ENCODE data around the gene DGKH.
"Not testable (repeated sequence)": the region's sequence is repeated elsewhere in the genome, so short reads cannot be mapped to it uniquely, and the experiment has no call there.

DGKH gene

GRCh38 chr13:42140494-42140893 lies 92.0 kb downstream of the DGKH start:
- H3K27ac ChIP-seq: no peak overlapping the region
- H3K36me3 ChIP-seq: no peaks in the 10 kb centered on the region
- no peaks in the 10 kb centered on the region for H3K27me3 ChIP-seq
- no peaks in the 10 kb centered on the region for H3K9me3 ChIP-seq
- TF ChIP-seq CTCF (IDR thresholded peaks at IDR 0.05): no peak
- H3K4me3 ChIP-seq (ENCODE audit: low read depth in 1 of 2, low read length in 1 of 2): no peak overlapping the region
- no peaks in the 10 kb centered on the region for H3K4me1 ChIP-seq (ENCODE audit: control insufficient read depth in 1 of 2, insufficient read depth in 1 of 2, low read depth in 1 of 2, low read length in 1 of 2)

DNA sequence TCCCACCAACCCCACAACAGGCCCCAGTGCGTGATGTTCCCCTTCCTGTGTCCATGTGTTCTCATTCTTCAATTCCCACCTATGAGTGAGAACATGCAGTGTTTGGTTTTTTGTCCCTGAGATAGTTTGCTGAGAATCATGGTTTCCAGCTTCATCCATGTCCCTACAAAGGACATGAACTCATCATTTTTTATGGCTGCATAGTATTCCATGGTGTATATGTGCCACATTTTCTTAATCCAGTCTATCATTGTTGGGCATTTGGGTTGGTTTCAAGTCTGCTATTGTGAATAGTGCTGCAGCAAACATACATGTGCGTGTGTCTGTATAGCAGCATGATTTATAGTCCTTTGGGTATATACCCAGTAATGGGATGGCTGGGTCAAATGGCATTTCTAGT lies 92.6 kb downstream of the DGKH start:
- H3K4me1 ChIP-seq (ENCODE audit: control insufficient read depth in 1 of 2, insufficient read depth in 1 of 2, low read depth in 1 of 2, low read length in 1 of 2); H3K36me3 ChIP-seq; H3K27ac ChIP-seq; H3K9me3 ChIP-seq; H3K27me3 ChIP-seq; H3K4me3 ChIP-seq (ENCODE audit: low read depth in 1 of 2, low read length in 1 of 2): not testable (repeated sequence)

DNA sequence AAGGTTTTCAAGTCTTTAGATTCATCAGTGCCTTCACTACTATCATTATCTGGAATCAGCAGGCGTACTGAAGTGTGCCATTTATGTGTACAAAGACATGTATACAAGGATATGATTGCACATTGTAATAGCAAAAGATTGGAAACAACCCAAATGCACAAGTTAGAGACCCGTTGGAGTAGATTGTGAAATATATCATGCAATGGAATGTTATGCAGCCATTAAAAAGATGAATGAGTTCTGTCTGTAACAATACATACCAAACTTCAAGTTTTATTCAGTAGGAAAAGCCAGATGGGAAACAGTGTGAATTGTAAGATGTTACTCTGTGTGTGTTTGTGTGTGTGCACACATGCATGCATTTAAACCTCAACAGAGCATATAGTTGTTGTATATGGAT lies 97.9 kb downstream of the DGKH start:
- Histone ChIP-seq H3K4me3 (ENCODE audit: low read depth in 1 of 2, low read length in 1 of 2) (no peak overlapping the region), H3K27me3 (no peaks in the 10 kb centered on the region), H3K36me3 (no peaks in the 10 kb centered on the region), H3K9me3 (no peaks in the 10 kb centered on the region), H3K27ac (no peak overlapping the region), H3K4me1 (ENCODE audit: control insufficient read depth in 1 of 2, insufficient read depth in 1 of 2, low read depth in 1 of 2, low read length in 1 of 2) (no peaks in the 10 kb centered on the region)
- no peak for TF ChIP-seq CTCF (IDR thresholded peaks at IDR 0.05)

DNA sequence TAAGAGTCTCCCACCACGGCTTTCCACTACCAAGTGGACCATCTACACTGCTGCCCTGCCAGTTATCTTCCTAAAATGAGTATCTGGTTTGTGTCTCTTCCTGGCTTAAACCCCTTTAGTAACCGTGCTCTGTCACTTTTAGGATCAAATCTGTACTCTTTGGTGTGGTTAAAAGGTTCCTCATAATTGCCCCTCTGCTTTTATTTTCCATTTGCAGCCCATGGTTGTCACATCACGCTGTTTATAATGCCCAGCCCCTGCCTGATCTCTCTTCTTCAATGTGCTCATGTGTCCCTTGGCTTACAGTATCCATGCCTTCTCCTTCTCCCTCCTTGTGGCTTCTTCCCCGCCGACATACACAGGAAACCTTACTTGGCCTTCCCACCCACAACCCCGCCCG lies 100.1 kb downstream of the DGKH start:
- H3K9me3 ChIP-seq: no peaks in the 10 kb centered on the region
- TF ChIP-seq CTCF (IDR thresholded peaks at IDR 0.05): no peak
- H3K4me1 ChIP-seq (ENCODE audit: control insufficient read depth in 1 of 2, insufficient read depth in 1 of 2, low read depth in 1 of 2, low read length in 1 of 2): no peaks in the 10 kb centered on the region
- no peaks in the 10 kb centered on the region for H3K27me3 ChIP-seq
- H3K36me3 ChIP-seq: no peaks in the 10 kb centered on the region
- H3K27ac ChIP-seq: no peak overlapping the region
- no peak overlapping the region for H3K4me3 ChIP-seq (ENCODE audit: low read depth in 1 of 2, low read length in 1 of 2)

DNA sequence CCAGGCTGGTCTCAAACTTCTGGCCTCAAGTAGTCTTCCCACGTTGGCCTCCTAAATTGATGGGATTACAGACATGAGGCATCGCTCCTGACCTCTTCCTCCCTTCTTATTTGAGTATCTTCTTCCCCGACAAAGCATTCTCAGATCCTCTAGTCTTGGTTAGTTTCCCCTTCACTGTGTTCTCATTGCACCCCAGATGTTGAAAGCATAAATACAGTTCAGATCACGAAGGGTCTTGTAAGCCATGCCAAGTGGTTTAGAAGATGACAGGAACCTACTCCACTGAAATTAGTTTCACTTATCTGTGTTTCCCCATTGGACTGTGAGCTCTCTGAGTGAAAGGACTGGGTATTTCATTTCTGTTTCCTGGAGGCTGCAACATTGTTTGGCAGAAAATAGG lies 100.7 kb downstream of the DGKH start:
- H3K36me3 ChIP-seq: no peaks in the 10 kb centered on the region
- H3K4me3 ChIP-seq (ENCODE audit: low read depth in 1 of 2, low read length in 1 of 2): no peak overlapping the region
- no peaks in the 10 kb centered on the region for H3K9me3 ChIP-seq
- TF ChIP-seq CTCF (IDR thresholded peaks at IDR 0.05): no peak
- H3K27me3 ChIP-seq: no peaks in the 10 kb centered on the region
- no peaks in the 10 kb centered on the region for H3K4me1 ChIP-seq (ENCODE audit: control insufficient read depth in 1 of 2, insufficient read depth in 1 of 2, low read depth in 1 of 2, low read length in 1 of 2)
- H3K27ac ChIP-seq: no peak overlapping the region

DNA sequence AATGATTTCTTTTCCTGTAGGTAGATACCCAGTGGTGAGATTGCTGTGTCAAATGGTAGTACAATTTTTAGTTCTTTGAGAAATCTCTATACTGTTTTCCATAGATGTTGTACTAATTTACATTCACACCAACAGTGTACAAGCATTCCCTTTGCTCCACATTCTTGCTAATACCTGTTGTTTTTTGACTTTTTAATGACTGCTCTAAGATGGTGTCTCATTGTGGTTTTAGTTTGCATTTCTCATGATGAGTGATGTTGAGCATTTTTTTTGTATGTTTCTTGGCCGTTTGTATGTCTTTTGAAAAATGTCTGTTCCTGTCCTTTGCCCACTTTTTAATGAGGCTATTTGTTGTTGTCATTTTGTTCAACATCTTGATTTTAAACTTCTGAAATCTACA lies 103.3 kb downstream of the DGKH start:
- Histone ChIP-seq H3K4me3 (ENCODE audit: low read depth in 1 of 2, low read length in 1 of 2) (no peak overlapping the region), H3K4me1 (ENCODE audit: control insufficient read depth in 1 of 2, insufficient read depth in 1 of 2, low read depth in 1 of 2, low read length in 1 of 2) (no peaks in the 10 kb centered on the region), H3K27ac (no peak overlapping the region), H3K27me3 (no peaks in the 10 kb centered on the region), H3K9me3 (no peaks in the 10 kb centered on the region), H3K36me3 (no peaks in the 10 kb centered on the region)
- no peak for TF ChIP-seq CTCF (IDR thresholded peaks at IDR 0.05)

Data from neutrophil (primary cell).